ENCODE measurements around the gene PAK3. TPM values are rescaled to one million over a fixed set of nuclear protein-coding genes. Genes with fewer than 3 reads are reported as not detected.

The PAK3 gene
- total RNA-seq (2022) (0.50 and 0.88 TPM in 2 replicates), Bru-seq, nascent RNA (percentile 12 among the genes with signal in this experiment), BruChase-seq, experiment 1, labeled RNA remaining after a 6-hour chase (percentile 14 among the genes with signal in this experiment), BruChase-seq, experiment 2, labeled RNA remaining after a 2-hour chase (percentile 10 among the genes with signal in this experiment)
- long read RNA-seq: 0 reads

GRCh38 chrX:111095974-111096895 lies at the start of gene PAK3:
Gene PAK3 (plus strand): TSS chrX:111096191. CDS start chrX:111123104, 26,913 bp downstream.
- Mint-ChIP-seq H3K27ac (ENCODE audit: unreplicated experiment) (peak within 1 kb of the TSS; percentile 24), H3K27me3 (ENCODE audit: unreplicated experiment) (peaks cover 48% of the 10 kb centered on the region)

GRCh38 chrX:111047575-111047974 lies 48.4 kb upstream of the PAK3 start:
- no peak for TF ChIP-seq CTCF (IDR thresholded peaks at IDR 0.05; ENCODE audit: unreplicated experiment)
- Mint-ChIP-seq H3K27me3 (ENCODE audit: unreplicated experiment) (no peaks in the 10 kb centered on the region), H3K27ac (ENCODE audit: unreplicated experiment) (no peak overlapping the region), H3K4me1 (ENCODE audit: low read depth, unreplicated experiment) (no peaks in the 10 kb centered on the region), H3K4me3 (ENCODE audit: low read depth, unreplicated experiment) (no peak overlapping the region), H3K36me3 (ENCODE audit: insufficient read depth, unreplicated experiment) (no peaks in the 10 kb centered on the region), H3K9me3 (ENCODE audit: low read depth, unreplicated experiment) (peaks cover 2% of the 10 kb centered on the region)
- DNase-seq: no peak
- CTCF ChIA-PET: no interaction called here
- intact Hi-C loops (cut with micrococcal nuclease; ENCODE audit: unreplicated experiment): no loop called here
- BruUV-seq (replicated peaks): no TSS peak

More at GRCh38 chrX:111095974-111096895, at the start of gene PAK3:
- no peaks in the 10 kb centered on the region for H3K9me3 Mint-ChIP-seq (ENCODE audit: low read depth, unreplicated experiment)
- no peak for TF ChIP-seq CTCF (IDR thresholded peaks at IDR 0.05; ENCODE audit: unreplicated experiment)
- H3K4me3 Mint-ChIP-seq (ENCODE audit: low read depth, unreplicated experiment): peak within 1 kb of the TSS; percentile 83
- intact Hi-C loops (cut with micrococcal nuclease; ENCODE audit: unreplicated experiment): loop anchor here (10.0 kb wide), 1 partner anchor 349 kb away; no protein-coding TSS in a partner anchor
- peaks cover 8% of the 10 kb centered on the region for H3K4me1 Mint-ChIP-seq (ENCODE audit: low read depth, unreplicated experiment)
- CTCF ChIA-PET: interaction anchor here (0.8 kb wide), 1 partner anchor 8 kb away, joined by 3 read pairs; no protein-coding TSS in a partner anchor
- peak; percentile 12 for DNase-seq
- peaks cover 8% of the 10 kb centered on the region for H3K36me3 Mint-ChIP-seq (ENCODE audit: insufficient read depth, unreplicated experiment)
- no TSS peak for BruUV-seq (replicated peaks)

DNA sequence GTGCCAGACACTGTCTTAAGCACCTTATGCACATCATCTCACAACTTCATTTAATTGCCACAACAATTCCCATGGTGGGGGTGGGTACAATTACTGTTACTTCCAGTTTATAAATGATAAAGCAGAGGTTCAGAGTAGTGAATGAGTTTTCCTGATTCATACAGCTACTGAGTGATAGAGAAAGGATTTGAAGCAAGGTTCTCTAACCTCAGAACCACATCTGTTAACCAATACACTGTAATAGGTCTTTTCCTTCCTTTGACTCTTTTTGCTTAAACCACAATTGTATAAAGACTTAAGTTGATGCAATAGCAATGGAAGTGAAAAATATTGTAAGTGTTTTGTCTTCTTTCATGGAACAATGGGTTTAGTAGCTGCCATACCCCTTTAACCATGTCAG lies 43.5 kb upstream of the PAK3 start:
- H3K27me3 Mint-ChIP-seq (ENCODE audit: unreplicated experiment): no peaks in the 10 kb centered on the region
- no peak for TF ChIP-seq CTCF (IDR thresholded peaks at IDR 0.05; ENCODE audit: unreplicated experiment)
- no peaks in the 10 kb centered on the region for H3K4me1 Mint-ChIP-seq (ENCODE audit: low read depth, unreplicated experiment)
- no peaks in the 10 kb centered on the region for H3K9me3 Mint-ChIP-seq (ENCODE audit: low read depth, unreplicated experiment)
- no TSS peak for BruUV-seq (replicated peaks)
- CTCF ChIA-PET: no interaction called here
- H3K36me3 Mint-ChIP-seq (ENCODE audit: insufficient read depth, unreplicated experiment): no peaks in the 10 kb centered on the region
- intact Hi-C loops (cut with micrococcal nuclease; ENCODE audit: unreplicated experiment): no loop called here
- no peak overlapping the region for H3K4me3 Mint-ChIP-seq (ENCODE audit: low read depth, unreplicated experiment)
- no peak for DNase-seq
- no peak overlapping the region for H3K27ac Mint-ChIP-seq (ENCODE audit: unreplicated experiment)

DNA sequence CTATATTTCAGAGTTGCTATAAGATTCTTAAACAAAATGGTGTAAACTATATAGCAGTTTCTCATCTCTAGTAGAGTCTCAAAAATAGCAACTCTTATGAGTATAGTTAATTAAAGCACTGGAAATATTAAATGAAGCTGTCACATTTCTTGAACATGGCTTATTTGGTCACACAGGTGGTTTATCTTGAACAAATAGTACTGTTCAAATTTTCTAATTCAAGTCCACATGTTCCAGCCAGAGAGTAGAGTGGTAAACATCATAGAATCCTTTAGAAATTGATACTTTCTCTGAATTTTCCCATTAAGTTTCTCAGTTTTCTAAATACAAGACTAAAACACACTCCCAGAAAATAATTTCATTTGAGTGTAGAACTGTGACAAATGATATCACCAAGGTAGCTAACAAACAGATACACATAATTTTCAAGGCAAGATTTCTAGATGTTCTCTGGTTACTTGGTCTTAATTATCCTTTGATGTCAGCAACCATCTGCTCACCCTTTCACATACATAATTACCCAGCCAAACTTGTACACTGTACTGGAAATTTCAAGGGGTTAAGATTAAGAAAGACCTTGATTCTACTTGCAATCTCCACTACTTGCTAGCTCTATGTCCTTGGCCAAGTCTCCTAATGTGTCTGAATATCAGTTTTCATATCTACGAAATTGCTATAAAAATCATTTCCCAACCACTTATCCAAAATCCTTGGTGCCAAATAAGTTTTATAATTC lies 24.3 kb upstream of the PAK3 start:
- no peaks in the 10 kb centered on the region for H3K27me3 Mint-ChIP-seq (ENCODE audit: unreplicated experiment)
- TF ChIP-seq CTCF (IDR thresholded peaks at IDR 0.05; ENCODE audit: unreplicated experiment): no peak
- H3K4me1 Mint-ChIP-seq (ENCODE audit: low read depth, unreplicated experiment): no peaks in the 10 kb centered on the region
- no peak overlapping the region for H3K4me3 Mint-ChIP-seq (ENCODE audit: low read depth, unreplicated experiment)
- no peaks in the 10 kb centered on the region for H3K36me3 Mint-ChIP-seq (ENCODE audit: insufficient read depth, unreplicated experiment)
- no TSS peak for BruUV-seq (replicated peaks)
- CTCF ChIA-PET: no interaction called here
- H3K27ac Mint-ChIP-seq (ENCODE audit: unreplicated experiment): no peak overlapping the region
- intact Hi-C loops (cut with micrococcal nuclease; ENCODE audit: unreplicated experiment): no loop called here
- H3K9me3 Mint-ChIP-seq (ENCODE audit: low read depth, unreplicated experiment): no peaks in the 10 kb centered on the region
- no peak for DNase-seq
